H1 (cell line): ENCODE measurements around the gene RTCA. TPM values are rescaled to one million over a fixed set of nuclear protein-coding genes. Genes with fewer than 3 reads are reported as not detected.

ENCODE experiments used
- CTCF ChIA-PET: fragments of 300-600 bp; sonication (Branson Sonifier 250); formaldehyde crosslinking; loops from one replicate; lab custom pipeline; 2021; ENCODE audit not compliant: partially characterized antibody; lab: Charles Lee
- POLR2A ChIA-PET: fragments of 300-600 bp; sonication (Branson Sonifier 250); formaldehyde crosslinking; loops from one replicate; lab custom pipeline; 2021; ENCODE audit warnings: inconsistent platforms; ENCODE audit not compliant: partially characterized antibody; lab: Charles Lee
- DNase-seq, 2 experiments: peaks; one replicate each; pipeline versions ENCODE4 v3.0.0 to v3.0.0-alpha.2; 2010 to 2022; ENCODE audit warnings: low spot score in 2 of 2, low read depth in 1 of 2, mixed read lengths in 1 of 2
- FAIRE-seq: peaks from 2 replicates; lab custom pipeline; 2011; peaks lifted over from hg19 to GRCh38; lab: Jason Lieb, UNC
- H2AFZ ChIP-seq: 2 replicates; pipeline ENCODE4 v1.8.1; 2012; ENCODE audit warnings: low read length, inconsistent platforms
- H2AK5ac ChIP-seq: 2 replicates; pipeline ENCODE4 v1.6.1; 2013; ENCODE audit warnings: low read depth, low read length
- H2BK120ac ChIP-seq: replicated peaks from 2 replicates; pipeline ENCODE3; 2013; ENCODE audit warnings: low read depth, low read length, inconsistent platforms
- H2BK12ac ChIP-seq: 2 replicates; pipeline ENCODE4 v1.6.1; 2013; ENCODE audit warnings: low read depth, low read length
- H2BK15ac ChIP-seq: 2 replicates; pipeline ENCODE4 v1.6.1; 2013; ENCODE audit warnings: low read length
- H2BK20ac ChIP-seq: 2 replicates; pipeline ENCODE4 v1.6.1; 2013; ENCODE audit warnings: low read length
- H2BK5ac ChIP-seq: 2 replicates; pipeline ENCODE4 v1.6.1; 2013; ENCODE audit warnings: low read depth, low read length
- H3K14ac ChIP-seq: 2 replicates; pipeline ENCODE4 v1.6.1; 2013; ENCODE audit warnings: inconsistent platforms; ENCODE audit not compliant: insufficient read length
- H3K18ac ChIP-seq: 2 replicates; pipeline ENCODE4 v1.6.1; 2013; ENCODE audit warnings: low read length; ENCODE audit errors: extremely low read depth
- H3K23ac ChIP-seq: 2 replicates; pipeline ENCODE4 v1.6.1; 2013; ENCODE audit warnings: inconsistent platforms; ENCODE audit not compliant: insufficient read length
- H3K23me2 ChIP-seq: 2 replicates; pipeline ENCODE4 v1.6.1; 2013; ENCODE audit warnings: low read depth, low read length
- H3K27ac ChIP-seq: 2 replicates; pipeline ENCODE4 v1.6.1; 2011; ENCODE audit warnings: low read depth, low read length, inconsistent platforms
- H3K27me3 ChIP-seq, 4 experiments: replicated peaks in 1 of 4; 1 replicate in 1 of 4; 2 replicates in 3 of 4; pipeline versions ENCODE4 v1.6.1 to v1.8.1; 2011 to 2013; ENCODE audit warnings: low read length in 3 of 4, mild to moderate bottlenecking in 3 of 4, inconsistent platforms in 2 of 4, mixed read lengths in 2 of 4, moderate library complexity in 1 of 4; ENCODE audit not compliant: control insufficient read depth in 3 of 4, insufficient read depth in 3 of 4; ENCODE audit errors: extremely low read depth in 1 of 4
- H3K36me3 ChIP-seq, 4 experiments: 2 replicates each; pipeline versions ENCODE4 v1.6.1 to v1.8.1; 2011 to 2013; ENCODE audit warnings: mild to moderate bottlenecking in 4 of 4, low read length in 3 of 4, moderate library complexity in 2 of 4, control low read depth in 1 of 4, inconsistent platforms in 1 of 4; ENCODE audit not compliant: insufficient read depth in 4 of 4, control insufficient read depth in 2 of 4
- H3K4ac ChIP-seq: replicated peaks from 2 replicates; pipeline ENCODE3; 2013; ENCODE audit warnings: low read length, low read depth, mixed read lengths, inconsistent platforms; ENCODE audit not compliant: insufficient read length
- H3K4me1 ChIP-seq, 4 experiments: replicated peaks in 1 of 4; 1 replicate in 1 of 4; 2 replicates in 3 of 4; pipeline versions ENCODE4 v1.6.1 to v1.8.1; 2011 to 2013; ENCODE audit warnings: low read length in 3 of 4, inconsistent platforms in 2 of 4, mixed read lengths in 1 of 4; ENCODE audit not compliant: insufficient read depth in 4 of 4, control insufficient read depth in 3 of 4
- H3K4me2 ChIP-seq, 2 experiments: 2 replicates each; pipeline versions ENCODE4 v1.6.1 to v1.8.1; 2011 to 2013; ENCODE audit warnings: low read depth in 2 of 2, low read length in 2 of 2, control low read depth in 1 of 2, inconsistent platforms in 1 of 2, mild to moderate bottlenecking in 1 of 2; ENCODE audit not compliant: insufficient read depth in 1 of 2
- H3K4me3 ChIP-seq, 4 experiments: fragments of 200-600, 300-600 bp in 1 of 4; sonication (generic), shearing (Covaris generic), sonication (Bioruptor Twin) in 1 of 4; 2 replicates each; pipeline versions ENCODE4 v1.5.1 to v1.8.1; 2011 to 2016; ENCODE audit warnings: low read length in 4 of 4, low read depth in 3 of 4, control low read depth in 2 of 4, inconsistent platforms in 2 of 4, mild to moderate bottlenecking in 2 of 4, mixed read lengths in 1 of 4, moderate library complexity in 1 of 4; ENCODE audit not compliant: insufficient read depth in 2 of 4; ENCODE audit errors: extremely low read depth in 1 of 4
- H3K56ac ChIP-seq: replicated peaks from 2 replicates; pipeline ENCODE3; 2013; ENCODE audit warnings: low read depth, mild to moderate bottlenecking, mixed read lengths, low read length, inconsistent platforms; ENCODE audit not compliant: insufficient read length
- H3K79me1 ChIP-seq: 2 replicates; pipeline ENCODE4 v1.6.1; 2013; ENCODE audit warnings: low read depth, low read length, control low read depth
- H3K79me2 ChIP-seq, 2 experiments: 2 replicates each; pipeline versions ENCODE4 v1.6.1 to v1.8.1; 2012 to 2013; ENCODE audit warnings: low read length in 2 of 2, mild to moderate bottlenecking in 2 of 2, inconsistent platforms in 1 of 2; ENCODE audit not compliant: insufficient read depth in 2 of 2, control insufficient read depth in 1 of 2
- H3K9ac ChIP-seq, 4 experiments: replicated peaks in 1 of 4; 1 replicate in 1 of 4; 2 replicates in 3 of 4; pipeline versions ENCODE4 v1.6.1 to v1.8.1; 2011 to 2013; ENCODE audit warnings: low read depth in 3 of 4, low read length in 3 of 4, control low read depth in 2 of 4, mild to moderate bottlenecking in 2 of 4, moderate library complexity in 2 of 4, inconsistent platforms in 1 of 4; ENCODE audit errors: extremely low read depth in 1 of 4
- H3K9me3 ChIP-seq, 2 experiments: 2 replicates each; pipeline versions ENCODE4 v1.6.1 to v1.8.1; 2012 to 2013; ENCODE audit warnings: mild to moderate bottlenecking in 2 of 2, moderate library complexity in 2 of 2, control low read depth in 1 of 2, inconsistent platforms in 1 of 2, low read depth in 1 of 2, low read length in 1 of 2, mixed read lengths in 1 of 2; ENCODE audit not compliant: insufficient read depth in 2 of 2
- H4K20me1 ChIP-seq, 2 experiments: replicated peaks in 1 of 2; 2 replicates each; pipeline versions ENCODE3 to v1.8.1; 2011 to 2013; ENCODE audit warnings: inconsistent platforms in 2 of 2, low read length in 2 of 2, mild to moderate bottlenecking in 1 of 2; ENCODE audit not compliant: insufficient read depth in 2 of 2, control insufficient read depth in 1 of 2
- H4K5ac ChIP-seq: 2 replicates; pipeline ENCODE4 v1.6.1; 2013; ENCODE audit warnings: low read length, low read depth, mixed read lengths, inconsistent platforms; ENCODE audit not compliant: insufficient read length
- H4K8ac ChIP-seq: 2 replicates; pipeline ENCODE4 v1.8.0; 2013; ENCODE audit warnings: mild to moderate bottlenecking, moderate library complexity, low read length, inconsistent platforms; ENCODE audit not compliant: insufficient read depth; ENCODE audit errors: extremely low read depth
- H4K91ac ChIP-seq: replicated peaks from 2 replicates; pipeline ENCODE3; 2013; ENCODE audit warnings: low read length, mixed read lengths, inconsistent platforms; ENCODE audit not compliant: insufficient read length
- BRCA1 ChIP-seq: IDR thresholded peaks from 2 replicates; pipeline ENCODE4 v1.6.1; 2012; ENCODE audit warnings: low read depth, low read length, improper control_type of control experiment
- GTF2F1 ChIP-seq: IDR thresholded peaks from 2 replicates; pipeline ENCODE4 v1.6.1; 2012; ENCODE audit warnings: low read depth, low read length, improper control_type of control experiment, borderline replicate concordance
- JUND ChIP-seq: IDR thresholded peaks from 2 replicates; pipeline ENCODE4 v1.6.1; 2011; ENCODE audit warnings: mild to moderate bottlenecking, improper control_type of control experiment, low read length
- NANOG ChIP-seq: IDR thresholded peaks from 2 replicates; pipeline ENCODE4 v1.6.1; 2011; ENCODE audit warnings: low read length, low read depth, mild to moderate bottlenecking, inconsistent platforms; ENCODE audit not compliant: insufficient read depth, poor library complexity, severe bottlenecking
- POLR2AphosphoS5 ChIP-seq: IDR thresholded peaks from 2 replicates; pipeline ENCODE4 v1.6.1; 2011; ENCODE audit warnings: low read depth, low read length
- TAF1 ChIP-seq: IDR thresholded peaks from 2 replicates; pipeline ENCODE4 v1.6.1; 2011; ENCODE audit warnings: mild to moderate bottlenecking, low read depth, low read length
- TBP ChIP-seq: IDR thresholded peaks from 2 replicates; pipeline ENCODE4 v1.6.1; 2011; ENCODE audit warnings: low read depth, low read length, improper control_type of control experiment
- WGBS, 2 experiments: shearing (Covaris generic) in 1 of 2; methylation state at CpG; one replicate each; pipeline versions ENCODE4 v1.1.6 to v1.1.7; 2013 to 2015; ENCODE audit warnings: low lambda C conversion rate in 2 of 2, mixed read lengths in 2 of 2, inconsistent platforms in 1 of 2, low coverage in 1 of 2, missing lambda C conversion rate in 1 of 2; ENCODE audit not compliant: insufficient replicate concordance in 2 of 2, insufficient coverage in 1 of 2, insufficient read length in 1 of 2; ENCODE audit errors: extremely low coverage in 1 of 2, missing lambda C conversion rate in 1 of 2; 5-methylcytosine and 5-hydroxymethylcytosine counted together
- polyA plus RNA-seq, 7 experiments: library from polyadenylated mRNA; depleted of rRNA in 3 of 7; stranded (reverse) in 5 of 7; unstranded in 2 of 7; fragments of >200 nt in 5 of 7; fragments of 200-250 nt in 2 of 7; gene quantifications; 1 replicate in 5 of 7; 2 replicates in 1 of 7; 4 replicates in 1 of 7; pipeline versions ENCODE4 v1.2.1 to v1.2.3, GENCODE V29; 2011 to 2013; ENCODE audit warnings: missing spikeins in 2 of 7, mixed read lengths in 2 of 7
- total RNA-seq: library from RNA; stranded (reverse); fragmentation: NEBNext Ultra II Directional; extraction: Animal tissue kit (Norgen Biotek cat#: 25700); gene quantifications from 2 replicates; pipeline ENCODE4 v1.2.1, GENCODE V29; 2021

RTCA gene
- total and polyA plus RNA-seq, 2 of the 8 experiments (the other 6 are each of a cell fraction or from before 2014, with no cell fraction given), result 13.8 to 31.6 TPM

DNA sequence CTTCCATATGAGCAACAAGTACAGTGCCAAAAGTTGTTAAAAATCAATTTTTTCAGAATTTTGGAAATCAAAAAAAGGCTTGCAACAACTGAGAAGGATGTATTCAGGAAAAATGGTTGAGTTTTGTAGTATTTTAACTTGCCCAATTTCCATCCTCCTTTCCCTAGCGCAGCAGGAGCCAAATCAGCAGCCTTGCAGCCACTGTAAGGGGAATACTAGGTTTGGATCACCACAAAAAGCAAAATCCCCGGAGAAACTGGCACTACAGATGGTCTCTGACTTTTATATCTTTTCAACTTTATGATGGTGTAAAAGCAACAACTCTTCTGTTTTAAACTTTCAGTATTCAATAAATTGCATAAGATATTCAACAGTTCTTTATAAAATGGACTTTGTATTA is 34.3 kb upstream of the RTCA start:
- H3K79me2 ChIP-seq, result no peaks in the 10 kb centered on the region
- 94% methylated on average over 2 of the region's 2 CpGs; no CpG with 5 or more reads in 1 of the 2 experiments for WGBS, 2 experiments
- no peak overlapping the region for H4K8ac ChIP-seq
- no peak overlapping the region for H3K56ac ChIP-seq
- H2BK120ac ChIP-seq, result no peak overlapping the region
- no peak overlapping the region for H3K4me2 ChIP-seq
- DNase-seq (no peak), FAIRE-seq (no peak)
- no peaks in the 10 kb centered on the region for H3K23me2 ChIP-seq
- no peak overlapping the region for H2BK15ac ChIP-seq
- CTCF ChIA-PET, result no interaction called here
- no peak overlapping the region for H2BK20ac ChIP-seq
- H4K20me1 ChIP-seq, result no peaks in the 10 kb centered on the region
- no peak overlapping the region for H3K14ac ChIP-seq
- POLR2A ChIA-PET, result no interaction called here
- H3K27me3 ChIP-seq, result no peaks in the 10 kb centered on the region
- H3K9ac ChIP-seq, result no peak overlapping the region
- H3K27ac ChIP-seq, result no peak overlapping the region
- no peak overlapping the region for H4K5ac ChIP-seq
- H4K91ac ChIP-seq, result no peak overlapping the region
- H3K79me1 ChIP-seq, result no peaks in the 10 kb centered on the region
- no peak overlapping the region for H2AK5ac ChIP-seq
- H3K4me3 ChIP-seq, result no peak overlapping the region
- H3K9me3 ChIP-seq, result no peaks in the 10 kb centered on the region
- H3K4ac ChIP-seq, result no peak overlapping the region
- no peak overlapping the region for H2BK5ac ChIP-seq
- peaks cover 0 to 57% (median 25%) of the 10 kb centered on the region in 4 experiments; a peak in 6 of 8 replicates for H3K36me3 ChIP-seq
- no peak overlapping the region for H2AFZ ChIP-seq
- H3K23ac ChIP-seq, result no peak overlapping the region
- no peak overlapping the region for H3K18ac ChIP-seq
- no peaks in the 10 kb centered on the region for H3K4me1 ChIP-seq
- H2BK12ac ChIP-seq, result no peak overlapping the region
- no peak for TF ChIP-seq TBP
- TF ChIP-seq BRCA1, result no peak
- no peak for TF ChIP-seq GTF2F1
- TF ChIP-seq POLR2AphosphoS5, result no peak
- no peak for TF ChIP-seq TAF1
- no peak for TF ChIP-seq JUND
- no peak for TF ChIP-seq NANOG
